H1 (cell line): Measurements from ENCODE around the gene KRTAP10-12. TPM values are rescaled to one million over a fixed set of nuclear protein-coding genes. Genes with fewer than 3 reads are reported as not detected.
A peak's percentile ranks its signal among the peaks of the same experiment; 100 is the strongest.

Experiments
- CTCF ChIA-PET: fragments of 300-600 bp; sonication (Branson Sonifier 250); formaldehyde crosslinking; loops from one replicate; lab custom pipeline; 2021; ENCODE audit not compliant: partially characterized antibody; lab: Charles Lee
- POLR2A ChIA-PET: fragments of 300-600 bp; sonication (Branson Sonifier 250); formaldehyde crosslinking; loops from one replicate; lab custom pipeline; 2021; ENCODE audit warnings: inconsistent platforms; ENCODE audit not compliant: partially characterized antibody; lab: Charles Lee
- DNase-seq, 2 experiments: peaks; one replicate each; pipeline versions ENCODE4 v3.0.0 to v3.0.0-alpha.2; 2010 to 2022; ENCODE audit warnings: low spot score in 2 of 2, low read depth in 1 of 2, mixed read lengths in 1 of 2
- FAIRE-seq: peaks from 2 replicates; lab custom pipeline; 2011; peaks lifted over from hg19 to GRCh38; lab: Jason Lieb, UNC
- H2AFZ ChIP-seq: 2 replicates; pipeline ENCODE4 v1.8.1; 2012; ENCODE audit warnings: low read length, inconsistent platforms
- H2AK5ac ChIP-seq: 2 replicates; pipeline ENCODE4 v1.6.1; 2013; ENCODE audit warnings: low read depth, low read length
- H2BK120ac ChIP-seq: replicated peaks from 2 replicates; pipeline ENCODE3; 2013; ENCODE audit warnings: low read depth, low read length, inconsistent platforms
- H2BK12ac ChIP-seq: 2 replicates; pipeline ENCODE4 v1.6.1; 2013; ENCODE audit warnings: low read depth, low read length
- H2BK15ac ChIP-seq: 2 replicates; pipeline ENCODE4 v1.6.1; 2013; ENCODE audit warnings: low read length
- H2BK20ac ChIP-seq: 2 replicates; pipeline ENCODE4 v1.6.1; 2013; ENCODE audit warnings: low read length
- H2BK5ac ChIP-seq: 2 replicates; pipeline ENCODE4 v1.6.1; 2013; ENCODE audit warnings: low read depth, low read length
- H3K14ac ChIP-seq: 2 replicates; pipeline ENCODE4 v1.6.1; 2013; ENCODE audit warnings: inconsistent platforms; ENCODE audit not compliant: insufficient read length
- H3K18ac ChIP-seq: 2 replicates; pipeline ENCODE4 v1.6.1; 2013; ENCODE audit warnings: low read length; ENCODE audit errors: extremely low read depth
- H3K23ac ChIP-seq: 2 replicates; pipeline ENCODE4 v1.6.1; 2013; ENCODE audit warnings: inconsistent platforms; ENCODE audit not compliant: insufficient read length
- H3K23me2 ChIP-seq: 2 replicates; pipeline ENCODE4 v1.6.1; 2013; ENCODE audit warnings: low read depth, low read length
- H3K27ac ChIP-seq: 2 replicates; pipeline ENCODE4 v1.6.1; 2011; ENCODE audit warnings: low read depth, low read length, inconsistent platforms
- H3K27me3 ChIP-seq, 4 experiments: replicated peaks in 1 of 4; 1 replicate in 1 of 4; 2 replicates in 3 of 4; pipeline versions ENCODE4 v1.6.1 to v1.8.1; 2011 to 2013; ENCODE audit warnings: low read length in 3 of 4, mild to moderate bottlenecking in 3 of 4, inconsistent platforms in 2 of 4, mixed read lengths in 2 of 4, moderate library complexity in 1 of 4; ENCODE audit not compliant: control insufficient read depth in 3 of 4, insufficient read depth in 3 of 4; ENCODE audit errors: extremely low read depth in 1 of 4
- H3K36me3 ChIP-seq, 4 experiments: 2 replicates each; pipeline versions ENCODE4 v1.6.1 to v1.8.1; 2011 to 2013; ENCODE audit warnings: mild to moderate bottlenecking in 4 of 4, low read length in 3 of 4, moderate library complexity in 2 of 4, control low read depth in 1 of 4, inconsistent platforms in 1 of 4; ENCODE audit not compliant: insufficient read depth in 4 of 4, control insufficient read depth in 2 of 4
- H3K4ac ChIP-seq: replicated peaks from 2 replicates; pipeline ENCODE3; 2013; ENCODE audit warnings: low read length, low read depth, mixed read lengths, inconsistent platforms; ENCODE audit not compliant: insufficient read length
- H3K4me1 ChIP-seq, 4 experiments: replicated peaks in 1 of 4; 1 replicate in 1 of 4; 2 replicates in 3 of 4; pipeline versions ENCODE4 v1.6.1 to v1.8.1; 2011 to 2013; ENCODE audit warnings: low read length in 3 of 4, inconsistent platforms in 2 of 4, mixed read lengths in 1 of 4; ENCODE audit not compliant: insufficient read depth in 4 of 4, control insufficient read depth in 3 of 4
- H3K4me2 ChIP-seq, 2 experiments: 2 replicates each; pipeline versions ENCODE4 v1.6.1 to v1.8.1; 2011 to 2013; ENCODE audit warnings: low read depth in 2 of 2, low read length in 2 of 2, control low read depth in 1 of 2, inconsistent platforms in 1 of 2, mild to moderate bottlenecking in 1 of 2; ENCODE audit not compliant: insufficient read depth in 1 of 2
- H3K4me3 ChIP-seq, 4 experiments: fragments of 200-600, 300-600 bp in 1 of 4; sonication (generic), shearing (Covaris generic), sonication (Bioruptor Twin) in 1 of 4; 2 replicates each; pipeline versions ENCODE4 v1.5.1 to v1.8.1; 2011 to 2016; ENCODE audit warnings: low read length in 4 of 4, low read depth in 3 of 4, control low read depth in 2 of 4, inconsistent platforms in 2 of 4, mild to moderate bottlenecking in 2 of 4, mixed read lengths in 1 of 4, moderate library complexity in 1 of 4; ENCODE audit not compliant: insufficient read depth in 2 of 4; ENCODE audit errors: extremely low read depth in 1 of 4
- H3K56ac ChIP-seq: replicated peaks from 2 replicates; pipeline ENCODE3; 2013; ENCODE audit warnings: low read depth, mild to moderate bottlenecking, mixed read lengths, low read length, inconsistent platforms; ENCODE audit not compliant: insufficient read length
- H3K79me1 ChIP-seq: 2 replicates; pipeline ENCODE4 v1.6.1; 2013; ENCODE audit warnings: low read depth, low read length, control low read depth
- H3K79me2 ChIP-seq, 2 experiments: 2 replicates each; pipeline versions ENCODE4 v1.6.1 to v1.8.1; 2012 to 2013; ENCODE audit warnings: low read length in 2 of 2, mild to moderate bottlenecking in 2 of 2, inconsistent platforms in 1 of 2; ENCODE audit not compliant: insufficient read depth in 2 of 2, control insufficient read depth in 1 of 2
- H3K9ac ChIP-seq, 4 experiments: replicated peaks in 1 of 4; 1 replicate in 1 of 4; 2 replicates in 3 of 4; pipeline versions ENCODE4 v1.6.1 to v1.8.1; 2011 to 2013; ENCODE audit warnings: low read depth in 3 of 4, low read length in 3 of 4, control low read depth in 2 of 4, mild to moderate bottlenecking in 2 of 4, moderate library complexity in 2 of 4, inconsistent platforms in 1 of 4; ENCODE audit errors: extremely low read depth in 1 of 4
- H3K9me3 ChIP-seq, 2 experiments: 2 replicates each; pipeline versions ENCODE4 v1.6.1 to v1.8.1; 2012 to 2013; ENCODE audit warnings: mild to moderate bottlenecking in 2 of 2, moderate library complexity in 2 of 2, control low read depth in 1 of 2, inconsistent platforms in 1 of 2, low read depth in 1 of 2, low read length in 1 of 2, mixed read lengths in 1 of 2; ENCODE audit not compliant: insufficient read depth in 2 of 2
- H4K20me1 ChIP-seq, 2 experiments: replicated peaks in 1 of 2; 2 replicates each; pipeline versions ENCODE3 to v1.8.1; 2011 to 2013; ENCODE audit warnings: inconsistent platforms in 2 of 2, low read length in 2 of 2, mild to moderate bottlenecking in 1 of 2; ENCODE audit not compliant: insufficient read depth in 2 of 2, control insufficient read depth in 1 of 2
- H4K5ac ChIP-seq: 2 replicates; pipeline ENCODE4 v1.6.1; 2013; ENCODE audit warnings: low read length, low read depth, mixed read lengths, inconsistent platforms; ENCODE audit not compliant: insufficient read length
- H4K8ac ChIP-seq: 2 replicates; pipeline ENCODE4 v1.8.0; 2013; ENCODE audit warnings: mild to moderate bottlenecking, moderate library complexity, low read length, inconsistent platforms; ENCODE audit not compliant: insufficient read depth; ENCODE audit errors: extremely low read depth
- H4K91ac ChIP-seq: replicated peaks from 2 replicates; pipeline ENCODE3; 2013; ENCODE audit warnings: low read length, mixed read lengths, inconsistent platforms; ENCODE audit not compliant: insufficient read length
- BRCA1 ChIP-seq: IDR thresholded peaks from 2 replicates; pipeline ENCODE4 v1.6.1; 2012; ENCODE audit warnings: low read depth, low read length, improper control_type of control experiment
- CEBPB ChIP-seq: IDR thresholded peaks from 2 replicates; pipeline ENCODE4 v1.6.1; 2012; ENCODE audit warnings: low read depth, low read length
- CHD2 ChIP-seq: IDR thresholded peaks from 2 replicates; pipeline ENCODE4 v1.6.1; 2012; ENCODE audit warnings: low read length, improper control_type of control experiment
- EP300 ChIP-seq, 2 experiments: IDR thresholded peaks; 1 replicate in 1 of 2; 2 replicates in 1 of 2; pipeline ENCODE4 v1.6.1; 2011 to 2012; ENCODE audit warnings: low read depth in 2 of 2, low read length in 2 of 2, mild to moderate bottlenecking in 2 of 2, borderline replicate concordance in 1 of 2, inconsistent platforms in 1 of 2, moderate library complexity in 1 of 2
- EZH2 ChIP-seq: fragments of 200-600 bp; sonication (generic); IDR thresholded peaks from 2 replicates; pipeline ENCODE4 v1.7.1; 2012; ENCODE audit warnings: low read depth, mild to moderate bottlenecking, moderate library complexity, low read length, inconsistent platforms; ENCODE audit not compliant: severe bottlenecking
- FOSL1 ChIP-seq: IDR thresholded peaks from 2 replicates; pipeline ENCODE4 v1.6.1; 2011; ENCODE audit warnings: mild to moderate bottlenecking, low read depth, low read length, moderate library complexity; ENCODE audit not compliant: insufficient read depth
- JUN ChIP-seq: IDR thresholded peaks from 2 replicates; pipeline ENCODE4 v1.6.1; 2011; ENCODE audit warnings: low read depth, mild to moderate bottlenecking, improper control_type of control experiment, low read length
- MAFK ChIP-seq: IDR thresholded peaks from 2 replicates; pipeline ENCODE4 v1.6.1; 2012; ENCODE audit warnings: low read depth, mild to moderate bottlenecking, improper control_type of control experiment, low read length
- POLR2A ChIP-seq, 2 experiments: IDR thresholded peaks; 1 replicate in 1 of 2; 2 replicates in 1 of 2; pipeline ENCODE4 v1.6.1; 2011; ENCODE audit warnings: low read depth in 2 of 2, low read length in 2 of 2, mild to moderate bottlenecking in 2 of 2; ENCODE audit errors: control extremely low read depth in 1 of 2
- RXRA ChIP-seq: IDR thresholded peaks from 2 replicates; pipeline ENCODE4 v1.6.1; 2011; ENCODE audit warnings: low read depth, mild to moderate bottlenecking, low read length, moderate library complexity; ENCODE audit not compliant: insufficient read depth
- SP4 ChIP-seq: IDR thresholded peaks from 2 replicates; pipeline ENCODE4 v1.6.1; 2012; ENCODE audit warnings: low read length, inconsistent platforms
- TAF7 ChIP-seq: optimal IDR thresholded peaks from 2 replicates; pipeline ENCODE3; 2011; ENCODE audit warnings: low read depth, mild to moderate bottlenecking, inconsistent platforms, low read length, moderate library complexity, borderline replicate concordance
- WGBS, 2 experiments: shearing (Covaris generic) in 1 of 2; methylation state at CpG; one replicate each; pipeline versions ENCODE4 v1.1.6 to v1.1.7; 2013 to 2015; ENCODE audit warnings: low lambda C conversion rate in 2 of 2, mixed read lengths in 2 of 2, inconsistent platforms in 1 of 2, low coverage in 1 of 2, missing lambda C conversion rate in 1 of 2; ENCODE audit not compliant: insufficient replicate concordance in 2 of 2, insufficient coverage in 1 of 2, insufficient read length in 1 of 2; ENCODE audit errors: extremely low coverage in 1 of 2, missing lambda C conversion rate in 1 of 2; 5-methylcytosine and 5-hydroxymethylcytosine counted together
- polyA plus RNA-seq, 7 experiments: library from polyadenylated mRNA; depleted of rRNA in 3 of 7; stranded (reverse) in 5 of 7; unstranded in 2 of 7; fragments of >200 nt in 5 of 7; fragments of 200-250 nt in 2 of 7; gene quantifications; 1 replicate in 5 of 7; 2 replicates in 1 of 7; 4 replicates in 1 of 7; pipeline versions ENCODE4 v1.2.1 to v1.2.3, GENCODE V29; 2011 to 2013; ENCODE audit warnings: missing spikeins in 2 of 7, mixed read lengths in 2 of 7
- total RNA-seq: library from RNA; stranded (reverse); fragmentation: NEBNext Ultra II Directional; extraction: Animal tissue kit (Norgen Biotek cat#: 25700); gene quantifications from 2 replicates; pipeline ENCODE4 v1.2.1, GENCODE V29; 2021
- TF ChIP-seq, protein P1 (sequence below): IDR thresholded peaks from 2 replicates; pipeline ENCODE4 v1.6.1; 2011; ENCODE audit warnings: low read length, improper control_type of control experiment

Gene KRTAP10-12
- total and polyA plus RNA-seq, 2 of the 8 experiments (the other 6 are each of a cell fraction or from before 2014, with no cell fraction given): not detected

DNA sequence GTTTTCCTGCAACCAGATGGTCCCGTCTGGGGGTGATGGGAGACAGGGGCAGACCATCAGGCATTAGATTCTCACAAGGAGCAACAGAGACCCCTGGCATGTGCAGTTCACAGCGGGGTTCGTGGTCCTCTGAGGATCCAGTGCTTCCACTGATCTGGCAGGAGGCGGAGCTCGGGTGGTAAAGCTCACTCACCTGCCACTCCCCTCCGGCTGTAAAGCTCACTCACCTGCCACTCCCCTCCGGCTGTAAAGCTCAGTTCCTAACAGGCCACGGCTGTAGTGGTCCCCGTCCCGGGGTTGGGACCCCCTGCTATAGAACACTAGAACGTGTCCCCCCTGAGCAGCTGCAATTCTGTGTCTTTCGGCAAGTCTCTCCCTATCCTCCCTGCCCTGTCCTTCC, 4.6 kb downstream of the KRTAP10-12 start:
- Histone ChIP-seq H3K4me3 (no peak overlapping the region), H2AFZ (no peak overlapping the region), H3K18ac (peak overlapping the region; percentile 89), H2AK5ac (peak overlapping the region; percentile 96; the same call in 1 of the 2 replicates), H3K4me2 (0 out of 4 replicates have a peak overlapping the region, but pooled peaks of 1 of the 2 experiments have one; percentile 4), H4K91ac (peak overlapping the region; percentile 96), H4K5ac (no peak overlapping the region), H3K36me3 (no peaks in the 10 kb centered on the region), H3K9me3 (no peaks in the 10 kb centered on the region), H3K79me2 (no peaks in the 10 kb centered on the region), H3K14ac (peak overlapping the region; percentile 56), H3K9ac (no peak overlapping the region), H3K23ac (no peak overlapping the region), H3K4me1 (peaks cover 3 to 57% (median 48%) of the 10 kb centered on the region in 4 experiments), H3K23me2 (peaks cover 8% of the 10 kb centered on the region), H2BK12ac (peak overlapping the region; percentile 95; the same call in 1 of the 2 replicates), H3K27me3 (peaks cover 0 to 6% (median 4%) of the 10 kb centered on the region in 4 experiments; a peak in 3 of 7 replicates), H3K27ac (no peak overlapping the region), H2BK120ac (peak overlapping the region; percentile 72), H4K8ac (no peak overlapping the region), H3K4ac (peak overlapping the region; percentile 99), H2BK20ac (peak overlapping the region; percentile 83; the same call in 1 of the 2 replicates), H4K20me1 (peaks cover 0 to 4% of the 10 kb centered on the region in 2 experiments), H3K79me1 (peaks cover 3% of the 10 kb centered on the region; the same call in 1 of the 2 replicates), H3K56ac (no peak overlapping the region), H2BK5ac (peak overlapping the region; percentile 81), H2BK15ac (peak overlapping the region; percentile 92; the same call in 1 of the 2 replicates)
- DNase-seq (peak in 1 of 2 experiments; percentile 48), FAIRE-seq (no peak)
- 79% methylated on average over 12 of the region's 12 CpGs; no CpG with 5 or more reads in 1 of the 2 experiments for WGBS, 2 experiments
- ChIA-PET POLR2A (interaction anchor here (2.8 kb wide), 1 partner anchor 100 kb away, joined by 7 read pairs; the partner anchor contains the start of gene UBE2G2), CTCF (interaction anchor here (1.1 to 3.6 kb wide), 6 partner anchors 9 to 191 kb away, joined by 3 to 14 read pairs (median 6); partner anchors contain the start of genes KRTAP10-9 and TSPEAR)
- no peak for TF ChIP-seq RXRA
- TF ChIP-seq TAF7: no peak
- no peak for TF ChIP-seq EP300 (IDR thresholded peaks at IDR 0.05; ENCODE audit: borderline replicate concordance in 1 of 2, low read depth in 2 of 2, low read length in 2 of 2)
- no peak for TF ChIP-seq CEBPB
- TF ChIP-seq POLR2A (IDR thresholded peaks at IDR 0.05; ENCODE audit: control extremely low read depth in 1 of 2, low read depth in 2 of 2, low read length in 2 of 2): no peak
- no peak for TF ChIP-seq FOSL1
- TF ChIP-seq CHD2: no peak
- TF ChIP-seq SP4: no peak
- TF ChIP-seq BRCA1: no peak
- no peak for TF ChIP-seq EZH2
- TF ChIP-seq MAFK: no peak
- no peak for TF ChIP-seq JUN
- TF ChIP-seq, protein P1, sequence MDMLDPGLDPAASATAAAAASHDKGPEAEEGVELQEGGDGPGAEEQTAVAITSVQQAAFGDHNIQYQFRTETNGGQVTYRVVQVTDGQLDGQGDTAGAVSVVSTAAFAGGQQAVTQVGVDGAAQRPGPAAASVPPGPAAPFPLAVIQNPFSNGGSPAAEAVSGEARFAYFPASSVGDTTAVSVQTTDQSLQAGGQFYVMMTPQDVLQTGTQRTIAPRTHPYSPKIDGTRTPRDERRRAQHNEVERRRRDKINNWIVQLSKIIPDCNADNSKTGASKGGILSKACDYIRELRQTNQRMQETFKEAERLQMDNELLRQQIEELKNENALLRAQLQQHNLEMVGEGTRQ: no peak
